DND-41 (cell line): ENCODE results near the gene MAEL.

ENCODE experiments used
- CTCF ChIP-seq: IDR thresholded peaks from 2 replicates; pipeline ENCODE4 v1.5.1; 2012; ENCODE audit warnings: borderline replicate concordance, low read length, moderate library complexity, mild to moderate bottlenecking; ENCODE audit not compliant: poor library complexity, severe bottlenecking; ENCODE audit errors: extremely low read depth
- EZH2 ChIP-seq: IDR thresholded peaks from 3 replicates; pipeline ENCODE4 v1.6.1; 2012; ENCODE audit warnings: borderline replicate concordance, low read depth, mild to moderate bottlenecking, moderate library complexity, low read length, inconsistent platforms; ENCODE audit not compliant: severe bottlenecking

- TF ChIP-seq CTCF (no peak), EZH2 (no peak)
Observed at GRCh38 chr1:167064621-167065020, 75.5 kb downstream of the MAEL start.
